ENCODE data around the gene NAT8L. TPM values are rescaled to one million over a fixed set of nuclear protein-coding genes. Genes with fewer than 3 reads are reported as not detected.

NAT8L gene
- total and polyA plus RNA-seq, 2 donors: 0.09 to 0.43 TPM

DNA sequence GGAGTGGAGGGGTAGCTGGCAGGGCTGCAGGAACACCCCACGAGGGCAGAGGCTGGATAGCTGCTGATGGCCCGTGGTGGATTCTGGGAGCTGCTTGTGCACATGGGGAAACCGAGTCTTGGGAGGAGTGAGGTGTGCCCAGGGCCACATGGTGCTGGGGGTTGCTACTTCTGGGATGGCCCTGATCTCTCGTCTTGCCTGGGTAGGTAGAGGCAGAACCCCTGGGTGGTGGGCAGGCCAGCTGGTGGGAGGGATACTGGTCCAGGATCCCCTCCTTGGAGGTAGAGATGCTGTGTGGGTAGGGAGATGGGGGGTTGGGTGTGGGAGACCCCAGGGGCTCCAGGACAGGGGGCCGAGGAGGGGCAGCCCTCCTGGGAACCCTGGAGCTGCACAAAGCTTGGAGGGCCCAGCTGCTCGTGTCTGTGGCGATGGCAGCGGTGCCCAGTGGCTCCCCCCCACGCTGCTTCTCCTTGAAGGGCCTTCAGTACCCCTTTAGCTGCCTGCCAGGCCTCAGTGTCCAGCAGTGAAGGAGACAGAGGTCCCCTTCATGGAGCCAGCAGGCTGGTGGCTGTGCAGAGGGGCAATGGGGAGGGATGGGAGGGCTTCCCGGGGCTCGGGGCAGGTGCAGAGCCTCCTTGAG is 3.2 kb downstream of the NAT8L start:
- Histone ChIP-seq H3K27me3 (ENCODE audit: control insufficient read depth in 2 of 2, insufficient read depth in 1 of 2, low read length in 1 of 2) (peaks cover 46 to 57% of the 10 kb centered on the region in 2 donors), H3K36me3 (ENCODE audit: control insufficient read depth in 2 of 2, insufficient read depth in 2 of 2, low read length in 1 of 2) (no peaks in the 10 kb centered on the region), H3K4me1 (ENCODE audit: control insufficient read depth in 2 of 2, insufficient read depth in 2 of 2, low read length in 2 of 2) (peaks cover 3% of the 10 kb centered on the region in 2 donors), H3K4me3 (ENCODE audit: low read length in 2 of 2) (no peak overlapping the region), H3K9me3 (ENCODE audit: control insufficient read depth in 2 of 2, insufficient read depth in 1 of 2, low read length in 1 of 2) (no peaks in the 10 kb centered on the region), H3K27ac (ENCODE audit: low read depth in 1 of 2, low read length in 1 of 2) (no peak overlapping the region)
- WGBS: 96% methylated on average over 11 of the region's 11 CpGs
- no peak for DNase-seq (ENCODE audit: low read depth in 6 of 9, low spot score in 9 of 9)

DNA sequence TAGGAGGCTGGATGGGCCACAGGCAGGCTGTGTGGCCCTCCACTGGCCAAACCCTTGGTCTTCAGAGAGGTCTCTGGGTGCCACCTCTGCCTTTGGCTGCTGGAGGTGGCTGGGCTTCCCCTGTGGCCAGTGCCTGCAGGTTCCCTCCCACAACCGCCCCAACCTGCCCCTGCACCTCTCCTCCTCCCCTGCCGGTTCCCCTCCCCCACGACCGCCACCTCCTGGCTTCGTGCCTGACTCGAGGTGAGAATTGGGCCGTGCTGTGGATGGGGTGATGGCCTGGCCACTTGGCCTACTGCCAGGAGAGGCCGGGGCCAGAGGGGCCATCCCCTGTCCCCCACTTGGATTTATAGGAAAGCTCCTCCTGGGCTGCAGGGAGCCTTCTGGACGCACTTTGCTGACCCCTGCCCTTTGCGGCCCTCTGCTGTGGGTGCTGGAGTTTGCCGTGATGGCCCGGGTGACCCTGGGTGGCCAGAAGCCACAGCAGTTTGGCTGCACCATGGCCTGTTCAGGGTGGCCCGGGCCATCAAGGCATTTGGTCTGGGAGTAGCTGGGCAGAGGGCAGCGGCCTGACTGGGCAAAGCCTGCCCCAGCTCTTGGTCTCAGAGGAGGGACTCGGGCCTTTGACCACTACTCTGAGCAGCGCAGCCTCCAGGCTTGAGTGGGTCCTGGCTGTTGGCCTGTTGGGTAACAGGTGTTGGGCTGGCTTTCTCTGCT is 3.8 kb downstream of the NAT8L start:
- WGBS: 92% methylated on average over 16 of the region's 16 CpGs
- Histone ChIP-seq H3K27ac (ENCODE audit: low read depth in 1 of 2, low read length in 1 of 2) (no peak overlapping the region), H3K36me3 (ENCODE audit: control insufficient read depth in 2 of 2, insufficient read depth in 2 of 2, low read length in 1 of 2) (no peaks in the 10 kb centered on the region), H3K4me3 (ENCODE audit: low read length in 2 of 2) (no peak overlapping the region), H3K9me3 (ENCODE audit: control insufficient read depth in 2 of 2, insufficient read depth in 1 of 2, low read length in 1 of 2) (no peaks in the 10 kb centered on the region), H3K4me1 (ENCODE audit: control insufficient read depth in 2 of 2, insufficient read depth in 2 of 2, low read length in 2 of 2) (peaks cover 3% of the 10 kb centered on the region in 2 donors), H3K27me3 (ENCODE audit: control insufficient read depth in 2 of 2, insufficient read depth in 1 of 2, low read length in 1 of 2) (peaks cover 39 to 56% of the 10 kb centered on the region in 2 donors)
- DNase-seq (ENCODE audit: low read depth in 6 of 9, low spot score in 9 of 9): no peak

DNA sequence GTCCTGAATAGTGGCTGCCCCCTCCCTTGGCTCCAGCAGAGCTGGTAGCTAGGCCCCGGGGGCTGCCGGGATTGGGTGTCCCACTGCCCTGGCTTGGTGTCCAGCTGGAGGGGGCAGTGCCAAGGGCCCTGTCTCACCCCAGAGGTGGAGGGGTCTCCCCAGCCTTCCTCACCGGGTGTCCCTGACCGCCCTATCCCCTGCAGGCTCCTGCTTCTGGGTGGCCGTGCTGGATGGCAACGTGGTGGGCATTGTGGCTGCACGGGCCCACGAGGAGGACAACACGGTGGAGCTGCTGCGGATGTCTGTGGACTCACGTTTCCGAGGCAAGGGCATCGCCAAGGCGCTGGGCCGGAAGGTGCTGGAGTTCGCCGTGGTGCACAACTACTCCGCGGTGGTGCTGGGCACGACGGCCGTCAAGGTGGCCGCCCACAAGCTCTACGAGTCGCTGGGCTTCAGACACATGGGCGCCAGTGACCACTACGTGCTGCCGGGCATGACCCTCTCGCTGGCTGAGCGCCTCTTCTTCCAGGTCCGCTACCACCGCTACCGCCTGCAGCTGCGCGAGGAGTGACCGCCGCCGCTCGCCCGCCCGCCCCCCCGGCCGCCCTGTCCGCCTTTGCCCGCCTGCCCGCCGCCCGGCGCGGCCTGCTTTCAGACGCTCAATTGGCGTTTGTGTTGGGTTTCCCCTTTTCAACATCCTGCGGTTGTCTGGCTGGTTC is 4.6 kb downstream of the NAT8L start:
- H3K36me3 ChIP-seq (ENCODE audit: control insufficient read depth in 2 of 2, insufficient read depth in 2 of 2, low read length in 1 of 2): no peaks in the 10 kb centered on the region
- WGBS: 95% methylated on average over 53 of the region's 53 CpGs
- DNase-seq (ENCODE audit: low read depth in 6 of 9, low spot score in 9 of 9): no peak
- H3K27ac ChIP-seq (ENCODE audit: low read depth in 1 of 2, low read length in 1 of 2): no peak overlapping the region
- H3K4me3 ChIP-seq (ENCODE audit: low read length in 2 of 2): no peak overlapping the region
- peaks cover 32 to 49% of the 10 kb centered on the region in 2 donors for H3K27me3 ChIP-seq (ENCODE audit: control insufficient read depth in 2 of 2, insufficient read depth in 1 of 2, low read length in 1 of 2)
- no peaks in the 10 kb centered on the region for H3K4me1 ChIP-seq (ENCODE audit: control insufficient read depth in 2 of 2, insufficient read depth in 2 of 2, low read length in 2 of 2)
- no peaks in the 10 kb centered on the region for H3K9me3 ChIP-seq (ENCODE audit: control insufficient read depth in 2 of 2, insufficient read depth in 1 of 2, low read length in 1 of 2)

DNA sequence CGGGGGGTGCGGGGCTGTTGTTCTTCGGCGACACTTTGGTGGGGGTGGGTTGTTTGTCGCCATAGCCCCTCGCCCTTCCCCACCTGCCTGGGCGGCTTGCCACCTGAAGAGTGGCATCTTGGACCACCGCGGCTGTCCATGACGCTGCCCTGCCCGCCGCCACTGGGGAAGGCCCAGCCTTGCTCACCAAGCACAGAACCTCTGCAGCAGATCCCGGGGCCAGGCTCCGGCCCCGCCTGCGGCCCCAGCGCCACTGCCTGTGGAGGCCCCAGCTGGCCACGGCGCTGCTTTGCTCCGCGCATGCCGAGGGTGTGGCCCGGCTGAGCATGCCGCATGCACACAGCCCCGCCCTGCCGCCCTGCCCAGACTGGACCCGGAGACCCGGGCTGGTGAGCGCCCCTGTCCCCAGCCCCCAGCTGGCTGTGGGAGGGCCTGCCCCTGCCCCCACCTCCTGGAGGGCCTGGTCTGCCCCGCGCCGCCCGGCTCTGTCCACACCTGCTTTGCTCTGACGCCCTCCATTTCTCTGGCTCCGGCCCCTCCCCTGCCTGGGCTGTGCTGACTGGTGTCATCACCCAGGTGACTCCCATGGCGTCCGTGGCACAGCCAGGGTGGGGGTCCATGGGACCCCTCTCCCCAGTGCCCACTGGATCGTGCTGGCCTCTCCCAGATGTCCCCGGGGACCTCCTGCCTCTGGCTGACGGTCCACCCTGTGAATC is 5.3 kb downstream of the NAT8L start:
- 96% methylated on average over 40 of the region's 40 CpGs for WGBS
- Histone ChIP-seq H3K36me3 (ENCODE audit: control insufficient read depth in 2 of 2, insufficient read depth in 2 of 2, low read length in 1 of 2) (no peaks in the 10 kb centered on the region), H3K4me3 (ENCODE audit: low read length in 2 of 2) (no peak overlapping the region), H3K27ac (ENCODE audit: low read depth in 1 of 2, low read length in 1 of 2) (no peak overlapping the region), H3K9me3 (ENCODE audit: control insufficient read depth in 2 of 2, insufficient read depth in 1 of 2, low read length in 1 of 2) (no peaks in the 10 kb centered on the region), H3K4me1 (ENCODE audit: control insufficient read depth in 2 of 2, insufficient read depth in 2 of 2, low read length in 2 of 2) (no peaks in the 10 kb centered on the region), H3K27me3 (ENCODE audit: control insufficient read depth in 2 of 2, insufficient read depth in 1 of 2, low read length in 1 of 2) (peaks cover 25 to 47% of the 10 kb centered on the region in 2 donors)
- no peak for DNase-seq (ENCODE audit: low read depth in 6 of 9, low spot score in 9 of 9)

DNA sequence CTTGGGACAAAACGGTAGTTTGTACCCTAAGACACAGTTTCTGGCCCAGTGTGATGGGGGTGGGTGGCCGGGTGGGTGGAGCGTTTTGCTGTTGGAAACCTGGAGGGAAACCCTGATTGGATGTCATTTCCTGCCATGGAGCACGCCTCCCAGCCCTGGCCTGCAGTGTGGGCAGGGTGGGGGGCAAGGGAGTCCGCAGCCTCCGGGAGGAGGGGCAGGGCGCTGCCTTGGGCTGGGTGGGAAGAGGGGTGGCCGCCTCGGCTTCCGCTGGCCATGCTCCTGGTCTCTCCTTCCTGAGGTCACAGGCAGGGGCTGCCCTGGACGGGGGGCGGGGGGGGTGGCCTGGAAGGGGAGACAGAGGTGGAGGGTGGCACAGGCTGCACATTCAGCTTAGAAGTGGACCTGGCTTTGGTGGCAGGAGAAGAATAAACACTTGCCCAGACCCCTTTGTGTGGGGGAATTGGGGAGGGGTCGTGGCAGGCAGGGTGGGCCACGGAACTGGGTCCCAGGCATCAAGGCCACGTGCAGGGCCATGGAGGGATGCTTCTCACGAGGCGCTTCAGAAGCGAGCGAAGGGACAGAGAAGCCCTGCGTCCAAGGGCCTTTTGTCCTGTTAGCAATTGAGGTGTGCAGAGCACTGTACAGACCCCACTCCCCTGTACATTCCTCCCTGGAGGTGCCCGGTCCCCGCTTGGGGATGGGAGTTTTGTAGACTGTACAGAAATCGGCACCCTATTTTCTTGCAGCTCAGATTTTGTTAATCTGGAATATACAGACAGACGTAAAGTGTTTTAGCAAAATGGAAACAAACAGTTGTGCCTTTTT is 6.2 kb downstream of the NAT8L start:
- 95% methylated on average over 24 of the region's 24 CpGs for WGBS
- H3K4me1 ChIP-seq (ENCODE audit: control insufficient read depth in 2 of 2, insufficient read depth in 2 of 2, low read length in 2 of 2): no peaks in the 10 kb centered on the region
- H3K4me3 ChIP-seq (ENCODE audit: low read length in 2 of 2): no peak overlapping the region
- peaks cover 17 to 45% of the 10 kb centered on the region in 2 donors for H3K27me3 ChIP-seq (ENCODE audit: control insufficient read depth in 2 of 2, insufficient read depth in 1 of 2, low read length in 1 of 2)
- H3K9me3 ChIP-seq (ENCODE audit: control insufficient read depth in 2 of 2, insufficient read depth in 1 of 2, low read length in 1 of 2): no peaks in the 10 kb centered on the region
- no peak overlapping the region for H3K27ac ChIP-seq (ENCODE audit: low read depth in 1 of 2, low read length in 1 of 2)
- DNase-seq (ENCODE audit: low read depth in 6 of 9, low spot score in 9 of 9): no peak
- H3K36me3 ChIP-seq (ENCODE audit: control insufficient read depth in 2 of 2, insufficient read depth in 2 of 2, low read length in 1 of 2): no peaks in the 10 kb centered on the region

DNA sequence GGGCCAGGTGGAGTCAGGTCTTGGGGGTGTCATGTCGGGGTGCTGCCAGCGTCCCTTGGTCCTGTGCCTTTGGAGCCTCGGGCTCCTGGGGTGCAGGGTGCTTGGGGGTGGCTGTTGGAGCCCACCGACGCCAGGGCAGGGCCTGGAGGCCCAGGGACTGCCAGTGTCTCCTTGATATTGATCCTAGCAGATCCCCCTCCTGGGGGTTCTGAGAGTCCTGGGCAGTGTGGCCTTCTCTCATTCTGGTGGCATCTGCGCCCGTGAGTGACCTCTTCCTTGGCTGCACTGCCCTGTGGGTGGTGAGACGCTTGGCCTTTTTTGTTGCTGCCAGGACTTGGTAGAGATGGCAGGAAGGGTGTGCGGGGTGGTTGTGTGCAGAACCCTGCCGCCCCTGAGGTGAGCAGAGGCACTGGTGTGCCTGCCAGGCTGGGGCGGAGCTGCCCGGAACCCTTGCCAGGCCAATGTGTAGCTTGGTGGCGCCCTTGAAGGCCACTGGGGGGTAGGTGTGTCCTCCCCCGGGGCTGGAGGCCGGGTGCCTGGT is 7.0 kb downstream of the NAT8L start:
- WGBS: 96% methylated on average over 15 of the region's 15 CpGs
- no peak for DNase-seq (ENCODE audit: low read depth in 6 of 9, low spot score in 9 of 9)
- Histone ChIP-seq H3K36me3 (ENCODE audit: control insufficient read depth in 2 of 2, insufficient read depth in 2 of 2, low read length in 1 of 2) (no peaks in the 10 kb centered on the region), H3K27ac (ENCODE audit: low read depth in 1 of 2, low read length in 1 of 2) (no peak overlapping the region), H3K9me3 (ENCODE audit: control insufficient read depth in 2 of 2, insufficient read depth in 1 of 2, low read length in 1 of 2) (no peaks in the 10 kb centered on the region), H3K4me3 (ENCODE audit: low read length in 2 of 2) (no peak overlapping the region), H3K4me1 (ENCODE audit: control insufficient read depth in 2 of 2, insufficient read depth in 2 of 2, low read length in 2 of 2) (no peaks in the 10 kb centered on the region), H3K27me3 (ENCODE audit: control insufficient read depth in 2 of 2, insufficient read depth in 1 of 2, low read length in 1 of 2) (peaks cover 9 to 39% of the 10 kb centered on the region in 2 donors)

DNA sequence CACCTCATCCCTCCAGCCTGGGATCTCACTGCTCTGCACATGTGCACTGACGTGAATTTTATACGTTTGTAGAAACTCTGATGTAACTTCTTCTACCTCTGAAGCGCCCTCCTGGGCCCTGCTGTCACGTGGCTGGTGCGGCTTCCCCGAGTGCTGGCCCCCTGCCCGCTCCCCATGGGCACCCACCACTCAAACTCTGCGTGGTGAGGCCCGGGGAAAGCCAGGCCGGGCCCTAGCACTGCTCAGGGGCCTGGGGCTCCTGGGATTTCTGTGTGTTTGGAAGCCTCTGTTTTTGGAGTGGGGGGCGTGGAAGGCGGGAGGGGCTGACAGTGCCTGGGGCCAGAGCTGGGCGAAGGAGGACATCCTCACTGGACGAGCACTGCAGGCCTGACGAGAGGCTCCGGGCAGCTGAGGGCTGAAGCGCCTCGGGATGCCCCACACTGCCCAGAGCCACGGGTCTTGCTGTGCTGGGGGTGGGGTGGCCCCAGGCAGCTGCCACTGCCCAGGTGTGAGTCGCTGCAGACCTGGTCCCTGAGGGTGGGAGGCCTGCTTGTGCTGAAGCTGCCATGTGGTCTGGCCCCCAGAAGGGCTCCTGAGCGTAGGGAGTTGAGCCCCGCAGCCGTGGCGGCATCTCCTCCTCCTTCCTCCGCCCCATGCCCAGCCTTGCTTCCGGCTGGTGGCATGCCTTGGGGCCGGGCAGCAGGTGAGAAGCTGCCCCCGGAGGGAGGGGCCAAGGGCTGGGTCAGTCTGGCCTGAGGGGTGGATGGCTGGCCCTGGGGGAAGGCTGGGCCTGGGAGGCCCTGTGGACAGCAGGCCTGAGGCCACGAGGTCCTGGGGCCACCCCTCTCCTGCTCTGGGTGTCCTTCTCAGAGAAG is 7.7 kb downstream of the NAT8L start:
- Histone ChIP-seq H3K36me3 (ENCODE audit: control insufficient read depth in 2 of 2, insufficient read depth in 2 of 2, low read length in 1 of 2) (no peaks in the 10 kb centered on the region), H3K9me3 (ENCODE audit: control insufficient read depth in 2 of 2, insufficient read depth in 1 of 2, low read length in 1 of 2) (no peaks in the 10 kb centered on the region), H3K27me3 (ENCODE audit: control insufficient read depth in 2 of 2, insufficient read depth in 1 of 2, low read length in 1 of 2) (peaks cover 2 to 38% of the 10 kb centered on the region in 2 donors), H3K4me3 (ENCODE audit: low read length in 2 of 2) (no peak overlapping the region), H3K4me1 (ENCODE audit: control insufficient read depth in 2 of 2, insufficient read depth in 2 of 2, low read length in 2 of 2) (no peaks in the 10 kb centered on the region), H3K27ac (ENCODE audit: low read depth in 1 of 2, low read length in 1 of 2) (no peak overlapping the region)
- 95% methylated on average over 29 of the region's 29 CpGs for WGBS
- DNase-seq (ENCODE audit: low read depth in 6 of 9, low spot score in 9 of 9): no peak

Measured in thymus (tissue), 11 donors.